Measurements from ENCODE around the gene RXRA.

RXRA gene

DNA sequence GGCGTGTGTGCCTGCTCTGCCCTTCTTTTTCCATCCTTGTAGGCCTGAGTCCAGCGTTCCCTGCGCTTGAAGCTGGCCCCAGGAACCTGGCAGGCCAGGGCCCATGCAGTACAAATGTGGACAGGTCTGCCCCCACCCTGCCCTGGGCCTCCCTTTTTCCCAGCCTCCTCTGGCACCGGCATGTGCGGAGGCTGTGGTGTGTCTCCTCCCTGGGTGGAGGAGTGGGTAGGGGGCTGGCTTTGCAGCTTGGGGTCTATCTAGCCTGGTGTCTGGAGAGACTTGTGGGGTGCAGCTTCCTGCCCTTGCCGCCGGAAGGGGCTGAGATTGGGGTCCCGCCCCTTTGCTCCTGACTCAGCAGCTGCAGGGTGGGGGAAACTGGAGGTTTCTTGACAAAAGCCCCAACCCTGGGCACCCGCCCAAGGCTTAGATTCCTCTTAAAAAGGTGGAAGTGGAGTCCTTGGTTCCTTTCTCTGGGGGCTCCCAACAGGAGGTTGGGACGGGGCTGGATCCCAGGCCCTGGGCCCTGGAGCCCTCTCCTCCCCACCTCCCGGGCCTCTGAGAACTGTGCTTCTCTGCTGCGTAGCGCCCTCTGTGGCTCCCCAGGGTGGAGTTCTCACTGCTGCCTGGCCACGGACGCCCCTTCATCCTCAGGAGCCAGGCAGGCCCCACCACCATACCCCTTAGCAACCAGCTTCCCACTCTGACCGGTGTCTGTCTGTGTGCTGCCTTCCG is 18.0 kb downstream of the RXRA start:
- Histone ChIP-seq H4K20me1 (ENCODE audit: low read depth, low read length) (no peaks in the 10 kb centered on the region), H3K4me3 (ENCODE audit: insufficient read depth, low read length, poor library complexity, severe bottlenecking) (no peak overlapping the region), H3K9me3 (ENCODE audit: insufficient read depth, low read length) (no peaks in the 10 kb centered on the region), H3K79me2 (ENCODE audit: insufficient read depth, low read length) (no peaks in the 10 kb centered on the region), H3K4me2 (ENCODE audit: low read depth, low read length, poor library complexity, severe bottlenecking) (no peak overlapping the region), H3K36me3 (ENCODE audit: low read length) (no peaks in the 10 kb centered on the region), H3K27me3 (ENCODE audit: low read length) (no peaks in the 10 kb centered on the region), H3K9ac (ENCODE audit: low read length) (no peak overlapping the region), H3F3A (ENCODE audit: insufficient read depth) (no peaks in the 10 kb centered on the region), H2AFZ (ENCODE audit: low read depth, low read length, severe bottlenecking) (no peak overlapping the region), H3K9me2 (replicated peaks; ENCODE audit: insufficient read depth, low read length) (no peaks in the 10 kb centered on the region), H3K27ac (ENCODE audit: low read depth, low read length) (no peak overlapping the region)
- TF ChIP-seq EZH2phosphoT487 (conservative IDR thresholded peaks at IDR 0.05; ENCODE audit: low read length): no peak
- TF ChIP-seq, protein P1, sequence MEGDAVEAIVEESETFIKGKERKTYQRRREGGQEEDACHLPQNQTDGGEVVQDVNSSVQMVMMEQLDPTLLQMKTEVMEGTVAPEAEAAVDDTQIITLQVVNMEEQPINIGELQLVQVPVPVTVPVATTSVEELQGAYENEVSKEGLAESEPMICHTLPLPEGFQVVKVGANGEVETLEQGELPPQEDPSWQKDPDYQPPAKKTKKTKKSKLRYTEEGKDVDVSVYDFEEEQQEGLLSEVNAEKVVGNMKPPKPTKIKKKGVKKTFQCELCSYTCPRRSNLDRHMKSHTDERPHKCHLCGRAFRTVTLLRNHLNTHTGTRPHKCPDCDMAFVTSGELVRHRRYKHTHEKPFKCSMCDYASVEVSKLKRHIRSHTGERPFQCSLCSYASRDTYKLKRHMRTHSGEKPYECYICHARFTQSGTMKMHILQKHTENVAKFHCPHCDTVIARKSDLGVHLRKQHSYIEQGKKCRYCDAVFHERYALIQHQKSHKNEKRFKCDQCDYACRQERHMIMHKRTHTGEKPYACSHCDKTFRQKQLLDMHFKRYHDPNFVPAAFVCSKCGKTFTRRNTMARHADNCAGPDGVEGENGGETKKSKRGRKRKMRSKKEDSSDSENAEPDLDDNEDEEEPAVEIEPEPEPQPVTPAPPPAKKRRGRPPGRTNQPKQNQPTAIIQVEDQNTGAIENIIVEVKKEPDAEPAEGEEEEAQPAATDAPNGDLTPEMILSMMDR (IDR thresholded peaks at IDR 0.05; ENCODE audit: insufficient read depth, low read length, poor library complexity, severe bottlenecking): no peak

DNA sequence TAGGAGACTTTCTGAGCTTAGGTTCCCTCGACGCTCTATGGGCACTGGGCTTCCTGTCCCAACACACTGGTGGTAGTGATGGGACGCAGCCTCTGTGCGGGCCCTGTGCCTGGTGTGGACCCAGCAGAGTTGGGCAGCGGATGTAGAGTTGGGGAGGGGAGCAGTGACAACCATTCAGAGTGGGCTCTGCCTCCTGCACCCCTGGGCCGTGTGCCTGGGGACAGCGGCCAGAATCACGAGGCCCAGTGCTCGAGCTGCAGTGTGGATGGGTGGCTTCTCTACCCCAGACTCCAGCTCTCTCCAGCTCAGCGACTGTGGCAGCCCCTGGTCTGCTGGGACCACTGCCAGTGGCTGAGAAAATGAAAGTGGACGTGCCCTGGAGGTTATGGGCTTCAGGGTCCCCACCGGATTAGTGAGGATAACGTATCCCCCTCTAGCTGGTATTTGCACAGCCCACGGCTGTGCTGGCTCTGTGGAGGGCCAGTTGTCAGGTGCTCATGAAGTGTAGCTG is 18.6 kb downstream of the RXRA start:
- no peaks in the 10 kb centered on the region for H4K20me1 ChIP-seq (ENCODE audit: low read depth, low read length)
- no peaks in the 10 kb centered on the region for H3K36me3 ChIP-seq (ENCODE audit: low read length)
- TF ChIP-seq, protein P1 (IDR thresholded peaks at IDR 0.05; ENCODE audit: insufficient read depth, low read length, poor library complexity, severe bottlenecking): no peak
- TF ChIP-seq EZH2phosphoT487 (conservative IDR thresholded peaks at IDR 0.05; ENCODE audit: low read length): no peak
- no peak overlapping the region for H2AFZ ChIP-seq (ENCODE audit: low read depth, low read length, severe bottlenecking)
- no peak overlapping the region for H3K4me3 ChIP-seq (ENCODE audit: insufficient read depth, low read length, poor library complexity, severe bottlenecking)
- no peak overlapping the region for H3K4me2 ChIP-seq (ENCODE audit: low read depth, low read length, poor library complexity, severe bottlenecking)
- H3K79me2 ChIP-seq (ENCODE audit: insufficient read depth, low read length): no peaks in the 10 kb centered on the region
- H3K27me3 ChIP-seq (ENCODE audit: low read length): no peaks in the 10 kb centered on the region
- H3K9ac ChIP-seq (ENCODE audit: low read length): no peak overlapping the region
- no peak overlapping the region for H3K27ac ChIP-seq (ENCODE audit: low read depth, low read length)
- no peaks in the 10 kb centered on the region for H3K9me2 ChIP-seq (replicated peaks; ENCODE audit: insufficient read depth, low read length)
- no peaks in the 10 kb centered on the region for H3K9me3 ChIP-seq (ENCODE audit: insufficient read depth, low read length)
- H3F3A ChIP-seq (ENCODE audit: insufficient read depth): no peaks in the 10 kb centered on the region

DNA sequence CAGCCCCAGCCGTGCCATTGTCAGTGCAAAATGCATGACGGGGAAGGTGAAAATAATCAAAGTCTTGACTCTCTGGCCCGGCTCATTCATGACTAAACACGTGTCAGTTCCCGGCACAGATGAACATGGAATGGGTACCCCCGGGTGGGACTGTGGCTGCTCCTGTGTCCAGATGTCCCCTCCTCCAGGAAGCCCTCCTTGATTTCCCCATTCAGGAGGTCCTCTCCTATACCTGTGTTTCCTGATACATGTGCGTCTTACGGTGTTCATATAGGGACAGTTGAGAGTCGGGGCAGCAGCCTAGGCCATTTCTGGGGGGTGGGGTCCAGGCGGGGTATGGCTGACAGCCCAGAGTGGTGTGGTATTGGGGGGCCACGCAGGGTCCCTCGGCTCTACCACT is 19.5 kb downstream of the RXRA start:
- no peak overlapping the region for H3K4me2 ChIP-seq (ENCODE audit: low read depth, low read length, poor library complexity, severe bottlenecking)
- no peak overlapping the region for H3K4me3 ChIP-seq (ENCODE audit: insufficient read depth, low read length, poor library complexity, severe bottlenecking)
- H3K27me3 ChIP-seq (ENCODE audit: low read length): no peaks in the 10 kb centered on the region
- no peak overlapping the region for H2AFZ ChIP-seq (ENCODE audit: low read depth, low read length, severe bottlenecking)
- H3K9me2 ChIP-seq (replicated peaks; ENCODE audit: insufficient read depth, low read length): no peaks in the 10 kb centered on the region
- H3K79me2 ChIP-seq (ENCODE audit: insufficient read depth, low read length): no peaks in the 10 kb centered on the region
- H3F3A ChIP-seq (ENCODE audit: insufficient read depth): no peaks in the 10 kb centered on the region
- no peak overlapping the region for H3K27ac ChIP-seq (ENCODE audit: low read depth, low read length)
- H3K36me3 ChIP-seq (ENCODE audit: low read length): no peaks in the 10 kb centered on the region
- H3K9ac ChIP-seq (ENCODE audit: low read length): no peak overlapping the region
- no peak for TF ChIP-seq EZH2phosphoT487 (conservative IDR thresholded peaks at IDR 0.05; ENCODE audit: low read length)
- TF ChIP-seq, protein P1 (IDR thresholded peaks at IDR 0.05; ENCODE audit: insufficient read depth, low read length, poor library complexity, severe bottlenecking): no peak
- H4K20me1 ChIP-seq (ENCODE audit: low read depth, low read length): no peaks in the 10 kb centered on the region
- H3K9me3 ChIP-seq (ENCODE audit: insufficient read depth, low read length): no peaks in the 10 kb centered on the region

Data from SU-DHL-6 (cell line).